Fibroblast of skin of left quadriceps (primary cell): Measurements from ENCODE around the gene PUM1.
"Not testable (repeated sequence)": the region's sequence is repeated elsewhere in the genome, so short reads cannot be mapped to it uniquely, and the experiment has no call there.

Source experiments
- DNase-seq, 2 experiments: peaks; one replicate each; pipeline ENCODE4 v3.0.0-alpha.2; 2013; ENCODE audit warnings: low read depth in 2 of 2

PUM1 gene

GRCh38 chr1:30998171-30998570 is 67.3 kb downstream of the PUM1 start:
- DNase-seq = no peak

DNA sequence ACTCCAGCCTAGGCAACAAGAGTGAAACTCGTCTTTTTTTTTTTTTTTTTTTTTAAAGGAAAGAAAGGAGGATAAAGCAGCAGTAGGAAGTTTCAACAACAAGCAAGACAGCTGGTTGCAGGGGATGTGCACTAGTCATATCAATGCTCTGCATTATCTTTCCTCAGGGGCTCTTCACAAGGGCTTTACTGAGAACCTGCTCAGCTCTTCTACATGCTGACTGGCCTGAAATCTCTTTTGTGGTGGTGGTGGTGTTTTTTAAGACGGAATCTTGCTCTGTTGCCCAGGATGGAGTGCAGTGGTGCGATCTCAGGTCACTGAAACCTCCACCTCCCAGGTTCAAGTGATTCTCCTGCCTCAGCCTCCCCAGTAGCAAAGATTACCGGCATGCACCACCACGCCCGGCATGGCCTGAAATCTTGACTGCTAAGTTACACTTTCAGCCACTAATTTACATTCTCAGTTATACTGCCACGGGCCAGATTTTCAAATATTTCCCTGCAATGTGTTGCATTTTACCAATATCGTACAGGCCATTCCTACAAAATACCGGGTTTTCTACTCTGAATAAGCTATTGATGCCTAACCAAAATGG is 68.0 kb downstream of the PUM1 start:
- no peak for DNase-seq

DNA sequence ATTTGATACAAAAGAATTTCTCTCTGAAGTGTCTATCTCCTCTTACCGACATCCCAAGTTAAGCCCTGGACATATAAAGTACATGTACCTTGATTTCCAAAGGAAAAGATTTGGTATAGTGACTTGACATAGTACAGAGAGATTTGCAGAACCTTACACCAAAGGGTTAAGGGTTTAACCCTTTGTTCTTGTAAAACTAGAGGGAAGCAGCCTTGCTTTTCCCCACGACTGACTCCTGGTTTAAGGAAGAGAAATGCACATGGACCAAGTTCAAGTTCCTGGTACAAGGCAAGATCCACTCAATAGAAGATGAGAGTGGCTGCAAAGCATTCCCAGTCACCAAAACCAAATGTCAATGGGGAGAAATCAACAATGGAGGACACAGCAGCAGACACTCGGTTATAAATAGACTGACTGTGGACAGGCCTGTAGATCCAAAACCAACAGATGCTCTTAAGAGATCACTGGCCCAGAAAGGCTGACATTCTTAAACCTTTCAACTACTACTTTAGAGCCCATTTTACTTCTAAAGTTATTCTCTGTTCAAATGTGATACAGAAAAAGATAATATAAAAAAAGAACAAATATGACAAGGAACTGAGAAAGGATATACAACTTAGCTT is 69.4 kb downstream of the PUM1 start:
- DNase-seq = no peak

GRCh38 chr1:30991862-30992606 is 73.5 kb downstream of the PUM1 start:
- DNase-seq = no peak

DNA sequence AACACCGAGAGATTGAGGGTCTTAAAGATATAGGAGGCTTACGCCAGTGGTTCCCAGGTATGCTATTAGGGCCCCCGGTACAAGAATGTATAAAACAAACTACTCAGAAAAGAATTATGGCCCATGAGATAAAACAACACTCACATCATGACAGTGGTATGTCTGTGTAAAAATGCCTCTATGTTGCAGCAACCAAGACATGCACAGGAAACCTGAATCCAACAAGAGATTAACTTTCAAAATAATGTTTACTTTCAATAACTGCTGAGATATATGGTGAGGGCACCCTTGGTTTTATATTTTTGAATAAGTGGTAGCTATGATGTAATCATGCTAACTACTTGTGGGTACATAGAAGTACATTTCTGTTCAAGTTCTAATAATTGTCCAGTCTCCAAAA is 74.9 kb downstream of the PUM1 start:
- no peak for DNase-seq

- DNase-seq = no peak
Observed at GRCh38 chr1:30988045-30988444, 77.5 kb downstream of the PUM1 start.

- DNase-seq = no peak
Observed at GRCh38 chr1:30986755-30987154, 78.8 kb downstream of the PUM1 start.

DNA sequence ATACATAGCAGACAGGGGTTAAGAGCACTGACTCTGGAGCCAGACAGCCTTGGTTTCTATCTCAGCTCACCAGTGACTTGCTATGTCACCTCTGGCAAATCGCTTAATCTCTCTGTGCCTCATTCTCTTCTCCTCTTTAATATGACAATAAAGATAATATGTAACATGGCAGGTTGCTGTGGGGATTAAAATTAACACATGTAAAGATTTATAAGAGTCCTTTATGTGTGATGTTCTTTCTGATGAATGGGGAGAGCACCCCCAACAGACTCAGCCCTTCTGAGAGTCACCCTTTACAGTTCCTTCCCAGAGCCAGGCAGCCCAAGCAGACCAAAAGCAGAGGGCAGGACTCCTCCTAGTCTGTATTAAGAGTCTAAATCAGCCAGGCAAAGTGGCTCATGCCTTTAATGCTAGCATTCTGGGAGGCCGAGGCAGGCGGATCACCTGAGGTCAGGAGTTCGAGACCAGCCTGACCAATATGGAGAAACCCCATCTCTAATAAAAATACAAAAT is 80.5 kb downstream of the PUM1 start:
- DNase-seq = no peak

GRCh38 chr1:30984165-30984889 is 81.2 kb downstream of the PUM1 start:
- DNase-seq = no peak

DNA sequence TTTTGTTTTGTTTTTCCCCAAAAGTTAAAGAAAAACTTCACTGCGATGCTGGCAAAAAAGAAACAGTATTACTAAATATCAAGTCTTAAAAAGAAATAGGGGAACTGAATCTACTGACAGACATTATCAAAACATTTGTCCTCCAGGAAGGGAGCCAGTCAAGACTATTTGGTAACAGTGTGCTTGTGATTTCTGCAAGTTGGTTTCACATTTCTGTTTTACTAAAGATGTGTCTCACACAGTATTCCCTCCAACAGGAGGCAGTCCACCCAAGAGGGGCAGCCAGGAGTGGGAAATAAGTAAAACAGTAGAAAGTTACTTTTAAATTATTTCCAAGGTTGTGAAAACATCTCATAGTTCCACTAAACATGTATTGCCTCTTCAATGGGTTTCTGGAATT is 82.6 kb downstream of the PUM1 start:
- DNase-seq = no peak

GRCh38 chr1:30982431-30982830 is 83.1 kb downstream of the PUM1 start:
- no peak for DNase-seq

GRCh38 chr1:30981172-30981571 is 84.3 kb downstream of the PUM1 start:
- DNase-seq = no peak

GRCh38 chr1:30977511-30977910 is 88.0 kb downstream of the PUM1 start:
- no peak for DNase-seq

DNA sequence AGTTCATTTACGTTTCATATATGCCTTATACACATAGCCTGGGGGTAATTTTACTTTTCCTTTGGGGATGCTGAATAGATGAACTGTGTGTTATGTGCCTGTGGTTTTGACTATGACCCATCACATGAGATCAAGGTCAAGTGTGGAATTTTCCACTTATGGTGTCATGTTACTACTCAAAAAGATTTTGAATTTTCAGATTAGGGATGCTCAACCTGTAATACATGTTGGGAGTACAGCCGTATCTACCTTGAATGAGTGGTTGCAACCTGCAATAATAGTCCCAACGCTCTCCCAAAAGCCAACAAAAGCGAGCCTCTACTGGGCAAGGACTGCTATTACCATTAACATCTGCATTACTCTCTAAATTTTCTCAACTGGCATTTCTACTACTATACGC is 88.4 kb downstream of the PUM1 start:
- no peak for DNase-seq

DNA sequence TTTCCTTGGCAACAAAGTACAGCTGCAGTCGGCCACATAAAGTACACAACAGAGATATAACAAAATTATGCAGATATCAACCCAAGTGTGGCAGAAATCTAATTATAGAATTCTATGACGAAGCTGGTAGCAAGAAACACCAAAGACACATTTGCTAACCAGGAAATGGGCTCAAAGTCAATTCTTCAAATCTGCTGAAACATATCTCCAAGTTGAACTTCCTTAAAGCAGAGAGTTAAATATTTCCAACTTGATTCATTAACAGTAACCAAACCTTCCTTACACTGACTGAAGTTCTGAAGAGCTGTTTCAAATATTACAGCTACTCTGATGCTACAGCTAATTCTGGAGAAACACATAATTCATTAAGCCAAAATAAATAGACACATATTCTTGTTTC is 89.4 kb downstream of the PUM1 start:
- DNase-seq = peak in 1 of 2 experiments; percentile 37

GRCh38 chr1:30975217-30975616 is 90.3 kb downstream of the PUM1 start:
- no peak for DNase-seq

DNA sequence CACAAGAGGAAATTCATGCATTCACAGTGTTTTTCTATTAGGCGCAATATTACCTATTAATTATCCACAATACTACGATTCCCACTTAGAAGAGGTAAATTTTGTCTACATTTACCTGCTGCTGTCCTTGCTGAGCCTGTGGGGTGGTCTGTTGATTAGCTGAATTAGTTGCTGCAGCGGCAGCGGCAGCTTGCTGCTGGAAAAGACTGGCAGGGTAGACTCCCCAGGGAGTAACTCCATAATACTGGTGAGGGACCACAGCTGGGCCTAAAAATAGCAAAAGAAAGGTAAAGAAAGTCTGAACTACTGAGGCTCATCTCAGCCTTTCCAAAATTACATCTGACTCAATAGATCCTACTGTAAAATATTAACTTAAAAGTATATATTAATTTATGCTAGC is 91.0 kb downstream of the PUM1 start:
- DNase-seq = no peak

DNA sequence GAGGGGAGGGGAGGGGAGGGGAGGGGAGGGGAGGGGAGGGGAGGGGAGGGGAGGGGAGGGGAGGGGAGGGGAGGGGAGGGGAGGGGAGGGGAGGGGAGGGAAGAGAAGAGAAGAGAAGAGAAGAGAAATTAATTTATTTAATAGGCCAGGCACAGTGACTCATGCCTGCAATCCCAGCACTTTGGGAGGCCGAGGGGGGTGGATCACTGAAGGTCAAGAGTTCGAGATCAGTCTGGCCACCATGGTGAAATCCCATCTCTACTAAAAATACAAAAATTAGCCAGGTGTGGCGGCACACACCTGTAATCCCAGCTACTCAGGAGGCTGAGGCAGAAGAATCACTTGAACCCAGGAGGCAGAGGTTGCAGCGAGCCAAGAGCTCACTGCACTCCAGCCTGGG is 93.2 kb downstream of the PUM1 start:
- DNase-seq = not testable (repeated sequence)

DNA sequence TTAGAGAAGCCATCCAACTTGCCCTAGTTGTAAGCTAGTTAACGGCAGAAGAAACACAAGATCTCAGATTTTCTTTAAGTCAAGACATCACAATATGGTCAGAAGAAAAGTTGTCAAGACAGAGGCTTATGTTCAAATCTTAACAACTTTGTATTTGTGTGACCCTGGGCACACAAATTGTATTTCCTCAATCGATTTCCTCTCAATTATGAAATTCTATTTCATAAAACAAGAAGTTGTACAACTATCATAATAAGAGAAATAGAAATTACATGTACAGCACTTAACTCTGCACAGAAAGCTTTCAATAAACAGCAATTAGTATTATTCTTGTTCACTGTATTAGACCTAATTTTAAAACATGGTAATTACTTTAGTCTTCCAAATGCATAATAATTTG is 94.0 kb downstream of the PUM1 start:
- DNase-seq = no peak

GRCh38 chr1:30969903-30970302 is 95.6 kb downstream of the PUM1 start:
- DNase-seq = no peak

DNA sequence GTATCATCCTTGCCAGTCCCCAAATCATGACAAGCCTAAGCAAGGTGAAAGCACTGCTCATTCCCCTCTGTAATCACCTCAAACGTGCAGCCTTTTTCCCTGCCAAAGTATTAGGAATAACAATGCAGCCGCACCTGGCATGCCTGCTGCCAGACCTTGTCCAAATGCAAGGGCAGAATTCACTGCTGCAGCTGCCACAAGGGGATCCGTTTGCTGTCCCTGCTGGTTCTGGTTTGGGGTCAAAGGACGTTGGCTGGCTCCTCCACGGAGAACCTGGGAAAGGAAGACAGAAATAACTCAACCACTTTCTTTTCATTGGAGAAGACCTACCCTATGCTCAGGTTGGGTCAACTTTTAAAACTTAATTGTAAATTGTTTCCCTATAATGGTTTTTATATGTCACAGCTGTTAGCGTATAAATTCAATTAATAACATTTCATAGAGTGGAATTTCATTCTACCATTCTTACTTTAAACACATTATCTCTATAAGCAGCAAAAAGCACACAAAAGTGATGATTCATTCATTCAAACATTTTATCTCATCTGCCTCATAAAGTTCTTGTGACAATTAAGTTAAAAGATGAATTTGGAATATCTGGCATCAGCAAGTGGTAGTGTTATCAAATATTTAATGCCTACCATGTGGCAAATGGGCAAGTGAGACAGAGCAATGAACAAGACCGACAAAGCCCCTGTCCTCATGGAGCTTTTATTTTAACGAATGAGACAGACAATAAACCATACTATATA is 97.1 kb downstream of the PUM1 start:
- no peak for DNase-seq
